MM.1S (cell line): ENCODE results near the gene DCAF6.

Experiments
- EZH2 ChIP-seq: fragments of 300-600 bp; sonication (generic); optimal IDR thresholded peaks from 2 replicates; pipeline ENCODE3; 2017; ENCODE audit warnings: low read depth, mild to moderate bottlenecking, antibody characterized with exemption, low read length, mixed read lengths
- TF ChIP-seq, protein P1 (sequence below): fragments of 300-600 bp; sonication (generic); IDR thresholded peaks from 2 replicates; pipeline ENCODE4 v1.5.1; 2016; ENCODE audit warnings: antibody characterized with exemption, low read length, mixed read lengths

DNA sequence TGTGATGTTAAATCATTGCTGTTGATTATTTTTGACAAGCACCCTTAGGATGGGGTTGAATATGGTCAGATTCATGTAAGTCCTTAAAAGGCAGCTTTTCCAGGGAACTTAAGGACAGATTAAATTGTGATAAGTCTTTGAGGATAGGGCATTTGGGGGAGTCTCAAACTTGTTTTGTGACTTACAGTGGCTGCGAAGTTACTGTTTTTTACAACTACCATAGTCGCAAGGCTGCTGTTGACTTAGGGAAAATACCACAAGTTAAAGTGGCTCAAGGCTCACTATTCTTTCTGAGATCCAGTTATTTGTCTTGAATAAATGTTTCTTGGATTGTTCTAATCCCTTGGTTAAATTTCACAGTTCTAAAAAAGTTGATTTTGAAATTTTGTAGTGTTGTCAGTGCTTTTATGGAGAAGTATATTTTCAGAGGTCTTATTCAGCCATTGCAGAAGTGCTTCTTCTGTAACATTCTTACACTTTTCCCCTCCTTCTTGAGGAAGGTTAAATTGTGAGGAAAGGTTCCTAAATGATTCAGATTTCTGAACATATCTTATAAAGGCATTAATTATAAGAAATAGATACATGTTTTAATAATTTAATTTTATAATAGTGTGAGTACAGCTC lies 47.4 kb downstream of the DCAF6 start:
- TF ChIP-seq, protein P1, sequence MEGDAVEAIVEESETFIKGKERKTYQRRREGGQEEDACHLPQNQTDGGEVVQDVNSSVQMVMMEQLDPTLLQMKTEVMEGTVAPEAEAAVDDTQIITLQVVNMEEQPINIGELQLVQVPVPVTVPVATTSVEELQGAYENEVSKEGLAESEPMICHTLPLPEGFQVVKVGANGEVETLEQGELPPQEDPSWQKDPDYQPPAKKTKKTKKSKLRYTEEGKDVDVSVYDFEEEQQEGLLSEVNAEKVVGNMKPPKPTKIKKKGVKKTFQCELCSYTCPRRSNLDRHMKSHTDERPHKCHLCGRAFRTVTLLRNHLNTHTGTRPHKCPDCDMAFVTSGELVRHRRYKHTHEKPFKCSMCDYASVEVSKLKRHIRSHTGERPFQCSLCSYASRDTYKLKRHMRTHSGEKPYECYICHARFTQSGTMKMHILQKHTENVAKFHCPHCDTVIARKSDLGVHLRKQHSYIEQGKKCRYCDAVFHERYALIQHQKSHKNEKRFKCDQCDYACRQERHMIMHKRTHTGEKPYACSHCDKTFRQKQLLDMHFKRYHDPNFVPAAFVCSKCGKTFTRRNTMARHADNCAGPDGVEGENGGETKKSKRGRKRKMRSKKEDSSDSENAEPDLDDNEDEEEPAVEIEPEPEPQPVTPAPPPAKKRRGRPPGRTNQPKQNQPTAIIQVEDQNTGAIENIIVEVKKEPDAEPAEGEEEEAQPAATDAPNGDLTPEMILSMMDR = no peak
- no peak for TF ChIP-seq EZH2
